T-helper 1 cell treated with Interleukin-12 subunit alpha and Interleukin-12 subunit beta and Interleukin-4 antibody, amounts not matched to agents 30 μg/mL and 1 μg/mL, for 36 hours (primary cell): Measurements from ENCODE around the gene CDKN1A.

Source experiments
- H3K27ac Mint-ChIP-seq: one replicate; pipeline ENCODE4 v1.8.0; 2021; ENCODE audit warnings: mild to moderate bottlenecking, mixed read lengths
- H3K27me3 Mint-ChIP-seq: one replicate; pipeline ENCODE4 v1.8.0; 2021; ENCODE audit warnings: low read depth, mixed read lengths
- H3K36me3 Mint-ChIP-seq: one replicate; pipeline ENCODE4 v1.8.0; 2021; ENCODE audit warnings: low read depth, mixed read lengths
- H3K4me1 Mint-ChIP-seq: one replicate; pipeline ENCODE4 v1.8.0; 2021; ENCODE audit warnings: low read depth, mixed read lengths
- H3K4me3 Mint-ChIP-seq: one replicate; pipeline ENCODE4 v1.8.0; 2021; ENCODE audit warnings: mild to moderate bottlenecking, moderate library complexity, mixed read lengths
- H3K9me3 Mint-ChIP-seq: one replicate; pipeline ENCODE4 v1.8.0; 2021; ENCODE audit warnings: mixed read lengths

CDKN1A gene

GRCh38 chr6:36677753-36678487 is 594 bp upstream of the CDKN1A start:
- H3K4me3 Mint-ChIP-seq, result peak overlapping the region; percentile 85
- no peaks in the 10 kb centered on the region for H3K27me3 Mint-ChIP-seq
- peaks cover 24% of the 10 kb centered on the region for H3K36me3 Mint-ChIP-seq
- peak overlapping the region; percentile 86 for H3K27ac Mint-ChIP-seq
- H3K4me1 Mint-ChIP-seq, result peaks cover 51% of the 10 kb centered on the region
- no peaks in the 10 kb centered on the region for H3K9me3 Mint-ChIP-seq

GRCh38 chr6:36679043-36679833 is 724 bp downstream of the CDKN1A start:
- H3K27me3 Mint-ChIP-seq, result no peaks in the 10 kb centered on the region
- peak overlapping the region; percentile 99 for H3K27ac Mint-ChIP-seq
- H3K36me3 Mint-ChIP-seq, result peaks cover 35% of the 10 kb centered on the region
- H3K4me1 Mint-ChIP-seq, result peaks cover 63% of the 10 kb centered on the region
- H3K9me3 Mint-ChIP-seq, result no peaks in the 10 kb centered on the region
- H3K4me3 Mint-ChIP-seq, result peak overlapping the region; percentile 98

- Mint-ChIP-seq H3K36me3 (peaks cover 61% of the 10 kb centered on the region), H3K9me3 (no peaks in the 10 kb centered on the region), H3K4me1 (peaks cover 41% of the 10 kb centered on the region), H3K27ac (peak overlapping the region; percentile 90), H3K4me3 (peak overlapping the region; percentile 98), H3K27me3 (no peaks in the 10 kb centered on the region)
Observed at GRCh38 chr6:36682328-36683144, 4.0 kb downstream of the CDKN1A start.

GRCh38 chr6:36683145-36683655 is 4.7 kb downstream of the CDKN1A start:
- Mint-ChIP-seq H3K27me3 (no peaks in the 10 kb centered on the region), H3K4me3 (peak overlapping the region; percentile 98), H3K9me3 (no peaks in the 10 kb centered on the region), H3K36me3 (peaks cover 61% of the 10 kb centered on the region), H3K27ac (peak overlapping the region; percentile 90), H3K4me1 (peaks cover 35% of the 10 kb centered on the region)

- H3K27ac Mint-ChIP-seq, result peak overlapping the region; percentile 90
- no peaks in the 10 kb centered on the region for H3K9me3 Mint-ChIP-seq
- peak overlapping the region; percentile 98 for H3K4me3 Mint-ChIP-seq
- H3K4me1 Mint-ChIP-seq, result peaks cover 34% of the 10 kb centered on the region
- H3K36me3 Mint-ChIP-seq, result peaks cover 58% of the 10 kb centered on the region
- no peaks in the 10 kb centered on the region for H3K27me3 Mint-ChIP-seq
Observed at GRCh38 chr6:36683656-36684446, 5.3 kb downstream of the CDKN1A start.

- H3K27ac Mint-ChIP-seq, result no peak overlapping the region
- H3K9me3 Mint-ChIP-seq, result no peaks in the 10 kb centered on the region
- H3K4me3 Mint-ChIP-seq, result no peak overlapping the region
- H3K36me3 Mint-ChIP-seq, result peaks cover 56% of the 10 kb centered on the region
- H3K27me3 Mint-ChIP-seq, result no peaks in the 10 kb centered on the region
- peaks cover 34% of the 10 kb centered on the region for H3K4me1 Mint-ChIP-seq
Observed at GRCh38 chr6:36684447-36684812, 5.9 kb downstream of the CDKN1A start.

GRCh38 chr6:36685166-36685924 is 6.8 kb downstream of the CDKN1A start:
- Mint-ChIP-seq H3K36me3 (peaks cover 57% of the 10 kb centered on the region), H3K9me3 (no peaks in the 10 kb centered on the region), H3K27ac (no peak overlapping the region), H3K4me3 (no peak overlapping the region), H3K27me3 (no peaks in the 10 kb centered on the region), H3K4me1 (peaks cover 37% of the 10 kb centered on the region)

GRCh38 chr6:36685926-36686667 is 7.6 kb downstream of the CDKN1A start:
- Mint-ChIP-seq H3K4me3 (no peak overlapping the region), H3K4me1 (peaks cover 39% of the 10 kb centered on the region), H3K27ac (no peak overlapping the region), H3K27me3 (no peaks in the 10 kb centered on the region), H3K9me3 (no peaks in the 10 kb centered on the region), H3K36me3 (peaks cover 54% of the 10 kb centered on the region)

- Mint-ChIP-seq H3K27me3 (no peaks in the 10 kb centered on the region), H3K4me1 (peaks cover 44% of the 10 kb centered on the region), H3K36me3 (peaks cover 50% of the 10 kb centered on the region), H3K27ac (no peak overlapping the region), H3K4me3 (no peak overlapping the region), H3K9me3 (no peaks in the 10 kb centered on the region)
Observed at GRCh38 chr6:36686668-36687513, 8.4 kb downstream of the CDKN1A start.

GRCh38 chr6:36688063-36688738 is 9.7 kb downstream of the CDKN1A start:
- H3K27ac Mint-ChIP-seq, result peak overlapping the region; percentile 37
- H3K4me1 Mint-ChIP-seq, result peaks cover 44% of the 10 kb centered on the region
- peaks cover 41% of the 10 kb centered on the region for H3K36me3 Mint-ChIP-seq
- no peaks in the 10 kb centered on the region for H3K9me3 Mint-ChIP-seq
- H3K27me3 Mint-ChIP-seq, result no peaks in the 10 kb centered on the region
- H3K4me3 Mint-ChIP-seq, result no peak overlapping the region

GRCh38 chr6:36688739-36689075 is 10.2 kb downstream of the CDKN1A start:
- H3K4me1 Mint-ChIP-seq, result peaks cover 43% of the 10 kb centered on the region
- no peaks in the 10 kb centered on the region for H3K9me3 Mint-ChIP-seq
- H3K27ac Mint-ChIP-seq, result peak overlapping the region; percentile 37
- H3K36me3 Mint-ChIP-seq, result peaks cover 36% of the 10 kb centered on the region
- no peak overlapping the region for H3K4me3 Mint-ChIP-seq
- H3K27me3 Mint-ChIP-seq, result no peaks in the 10 kb centered on the region

GRCh38 chr6:36691011-36691410 is 12.5 kb downstream of the CDKN1A start:
- Mint-ChIP-seq H3K27ac (peak overlapping the region; percentile 27), H3K4me1 (peaks cover 46% of the 10 kb centered on the region), H3K27me3 (no peaks in the 10 kb centered on the region), H3K36me3 (peaks cover 17% of the 10 kb centered on the region), H3K4me3 (no peak overlapping the region), H3K9me3 (no peaks in the 10 kb centered on the region)
